RWPE2 (cell line): Measurements from ENCODE around the gene C9orf78.

Experiments used
- ATAC-seq: fragments of 200-7000 bp; cut with Tn5 transposase; 3 replicates; pipeline ENCODE4 v1.9.1; 2021; ENCODE audit warnings: low read depth
- DNase-seq: peaks from one replicate; pipeline ENCODE4 v3.0.0-alpha.2; 2020; ENCODE audit warnings: low spot score
- H3K27ac ChIP-seq: fragments of 450-650 bp; 2 replicates; pipeline ENCODE4 v1.5.1; 2017; ENCODE audit warnings: mild to moderate bottlenecking; ENCODE audit not compliant: poor library complexity, severe bottlenecking
- H3K27me3 ChIP-seq: fragments of 250-450 bp; sonication (Bioruptor Pico); 2 replicates; pipeline ENCODE4 v1.5.1; 2021; ENCODE audit warnings: mild to moderate bottlenecking, moderate library complexity; ENCODE audit not compliant: insufficient read depth, poor library complexity, severe bottlenecking
- H3K36me3 ChIP-seq: fragments of 250-450 bp; sonication (Bioruptor Pico); 2 replicates; pipeline ENCODE4 v1.5.1; 2020; ENCODE audit warnings: low read depth, mild to moderate bottlenecking, moderate library complexity
- H3K4me1 ChIP-seq: fragments of 250-450 bp; sonication (Bioruptor Pico); 2 replicates; pipeline ENCODE4 v1.5.1; 2021; ENCODE audit warnings: mild to moderate bottlenecking, moderate library complexity; ENCODE audit not compliant: insufficient read depth, poor library complexity, severe bottlenecking
- H3K4me3 ChIP-seq: fragments of 250-450 bp; sonication (Bioruptor Pico); 2 replicates; pipeline ENCODE4 v1.5.1; 2021; ENCODE audit warnings: mild to moderate bottlenecking, moderate library complexity; ENCODE audit not compliant: severe bottlenecking
- H3K9me3 ChIP-seq: fragments of 250-450 bp; sonication (Bioruptor Pico); 2 replicates; pipeline ENCODE4 v1.5.1; 2021; ENCODE audit warnings: mild to moderate bottlenecking, moderate library complexity; ENCODE audit not compliant: severe bottlenecking
- TF ChIP-seq, protein P1 (sequence below): fragments of 450-650 bp; IDR thresholded peaks from one replicate; pipeline ENCODE4 v1.5.1; 2017; ENCODE audit warnings: mild to moderate bottlenecking, moderate library complexity; ENCODE audit not compliant: poor library complexity, severe bottlenecking

Gene C9orf78

GRCh38 chr9:129816501-129817435, 18.3 kb downstream of the C9orf78 start:
- H3K9me3 ChIP-seq = no peaks in the 10 kb centered on the region
- no peak overlapping the region for H3K27ac ChIP-seq
- peaks cover 59% of the 10 kb centered on the region for H3K36me3 ChIP-seq
- ATAC-seq = no peak
- no peak for DNase-seq
- TF ChIP-seq, protein P1, sequence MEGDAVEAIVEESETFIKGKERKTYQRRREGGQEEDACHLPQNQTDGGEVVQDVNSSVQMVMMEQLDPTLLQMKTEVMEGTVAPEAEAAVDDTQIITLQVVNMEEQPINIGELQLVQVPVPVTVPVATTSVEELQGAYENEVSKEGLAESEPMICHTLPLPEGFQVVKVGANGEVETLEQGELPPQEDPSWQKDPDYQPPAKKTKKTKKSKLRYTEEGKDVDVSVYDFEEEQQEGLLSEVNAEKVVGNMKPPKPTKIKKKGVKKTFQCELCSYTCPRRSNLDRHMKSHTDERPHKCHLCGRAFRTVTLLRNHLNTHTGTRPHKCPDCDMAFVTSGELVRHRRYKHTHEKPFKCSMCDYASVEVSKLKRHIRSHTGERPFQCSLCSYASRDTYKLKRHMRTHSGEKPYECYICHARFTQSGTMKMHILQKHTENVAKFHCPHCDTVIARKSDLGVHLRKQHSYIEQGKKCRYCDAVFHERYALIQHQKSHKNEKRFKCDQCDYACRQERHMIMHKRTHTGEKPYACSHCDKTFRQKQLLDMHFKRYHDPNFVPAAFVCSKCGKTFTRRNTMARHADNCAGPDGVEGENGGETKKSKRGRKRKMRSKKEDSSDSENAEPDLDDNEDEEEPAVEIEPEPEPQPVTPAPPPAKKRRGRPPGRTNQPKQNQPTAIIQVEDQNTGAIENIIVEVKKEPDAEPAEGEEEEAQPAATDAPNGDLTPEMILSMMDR = no peak
- no peaks in the 10 kb centered on the region for H3K4me1 ChIP-seq
- no peak overlapping the region for H3K4me3 ChIP-seq
- H3K27me3 ChIP-seq = no peaks in the 10 kb centered on the region

GRCh38 chr9:129815278-129815677, 19.8 kb downstream of the C9orf78 start:
- TF ChIP-seq, protein P1 = no peak
- H3K36me3 ChIP-seq = peaks cover 50% of the 10 kb centered on the region
- H3K27ac ChIP-seq = no peak overlapping the region
- no peaks in the 10 kb centered on the region for H3K9me3 ChIP-seq
- H3K4me3 ChIP-seq = no peak overlapping the region
- DNase-seq = no peak
- H3K4me1 ChIP-seq = no peaks in the 10 kb centered on the region
- H3K27me3 ChIP-seq = no peaks in the 10 kb centered on the region
- no peak for ATAC-seq

DNA sequence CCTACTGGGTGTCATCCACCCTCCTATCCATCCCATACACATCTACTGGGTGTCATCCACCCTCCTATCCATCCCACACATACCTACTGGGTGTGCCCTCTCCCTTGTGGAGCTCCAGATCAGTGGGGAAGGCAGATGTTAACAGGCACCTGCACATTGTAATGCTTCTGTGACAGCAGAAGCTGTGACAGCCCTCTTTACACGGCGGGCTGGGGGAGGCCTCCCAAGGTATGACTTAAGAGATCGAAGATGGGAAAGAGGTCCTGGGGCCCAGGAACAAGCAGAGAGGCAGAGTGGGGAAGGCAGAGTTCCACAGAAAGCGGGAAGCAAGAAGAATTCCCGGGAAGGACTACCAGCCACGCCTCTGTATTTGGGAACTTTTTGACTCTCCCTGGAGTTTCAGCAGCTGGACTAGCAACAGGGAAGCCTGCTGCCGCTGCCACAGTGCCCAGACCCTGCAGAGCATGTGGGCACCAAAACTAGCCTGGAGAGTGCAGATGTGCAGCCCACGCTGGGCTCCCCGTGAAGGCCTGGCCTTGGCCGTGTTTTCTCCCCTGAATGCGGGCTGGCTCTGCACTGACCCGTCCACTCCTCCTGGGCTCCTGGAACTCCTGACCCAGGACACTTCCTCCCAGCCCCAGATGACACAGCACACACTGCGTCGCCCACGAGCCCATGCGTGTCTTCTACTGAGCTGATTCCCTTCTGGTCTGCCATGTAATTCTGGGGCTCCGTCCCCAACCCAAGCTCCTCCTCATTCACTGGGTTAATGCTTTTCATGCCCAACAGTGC, 20.4 kb downstream of the C9orf78 start:
- no peak overlapping the region for H3K4me3 ChIP-seq
- H3K9me3 ChIP-seq = no peaks in the 10 kb centered on the region
- TF ChIP-seq, protein P1 = no peak
- no peaks in the 10 kb centered on the region for H3K27me3 ChIP-seq
- ATAC-seq (no peak), DNase-seq (no peak)
- no peaks in the 10 kb centered on the region for H3K4me1 ChIP-seq
- H3K36me3 ChIP-seq = peaks cover 51% of the 10 kb centered on the region
- H3K27ac ChIP-seq = no peak overlapping the region

- DNase-seq = no peak
- Histone ChIP-seq H3K36me3 (peaks cover 52% of the 10 kb centered on the region), H3K9me3 (no peaks in the 10 kb centered on the region), H3K4me3 (no peak overlapping the region), H3K4me1 (no peaks in the 10 kb centered on the region), H3K27me3 (no peaks in the 10 kb centered on the region), H3K27ac (no peak overlapping the region)
- no peak for ATAC-seq
- TF ChIP-seq, protein P1 = no peak
Measured at GRCh38 chr9:129813661-129814060, 21.4 kb downstream of the C9orf78 start.
